HG03520 (cell line): ENCODE measurements around the gene FYN.
A peak's percentile ranks its signal among the peaks of the same experiment; 100 is the strongest.

Source experiments
- ATAC-seq: cut with Tn5 transposase; IDR thresholded peaks from one replicate; pipeline ENCODE4 v1.9.1; 2021; ENCODE audit warnings: mild to moderate bottlenecking, moderate library complexity; ENCODE audit not compliant: unreplicated experiment

FYN gene

GRCh38 chr6:111854683-111855082, 18.6 kb downstream of the FYN start:
- no peak for ATAC-seq

- ATAC-seq: no peak
Measured at GRCh38 chr6:111852725-111853124, 20.5 kb downstream of the FYN start.

GRCh38 chr6:111850295-111850937, 22.8 kb downstream of the FYN start:
- ATAC-seq: peak; percentile 49

GRCh38 chr6:111849298-111849697, 24.0 kb downstream of the FYN start:
- no peak for ATAC-seq

- no peak for ATAC-seq
Measured at GRCh38 chr6:111848262-111848812, 24.9 kb downstream of the FYN start.

GRCh38 chr6:111846492-111847409, 26.5 kb downstream of the FYN start:
- ATAC-seq: no peak

GRCh38 chr6:111846066-111846465, 27.2 kb downstream of the FYN start:
- ATAC-seq: no peak

- peak; percentile 57 for ATAC-seq
Measured at GRCh38 chr6:111845441-111845871, 27.8 kb downstream of the FYN start.

- ATAC-seq: no peak
Measured at GRCh38 chr6:111844921-111845320, 28.3 kb downstream of the FYN start.

GRCh38 chr6:111844376-111844775, 28.9 kb downstream of the FYN start:
- peak; percentile 54 for ATAC-seq

GRCh38 chr6:111843347-111844147, 29.7 kb downstream of the FYN start:
- ATAC-seq: no peak

GRCh38 chr6:111842891-111843290, 30.4 kb downstream of the FYN start:
- ATAC-seq: no peak

- no peak for ATAC-seq
Measured at GRCh38 chr6:111842271-111842822, 30.9 kb downstream of the FYN start.

- ATAC-seq: no peak
Measured at GRCh38 chr6:111841822-111842221, 31.4 kb downstream of the FYN start.

- ATAC-seq: no peak
Measured at GRCh38 chr6:111840803-111841202, 32.4 kb downstream of the FYN start.

- ATAC-seq: peak; percentile 30
Measured at GRCh38 chr6:111838749-111839484, 34.3 kb downstream of the FYN start.

GRCh38 chr6:111837641-111838500, 35.4 kb downstream of the FYN start:
- peak; percentile 79 for ATAC-seq

GRCh38 chr6:111837007-111837406, 36.2 kb downstream of the FYN start:
- ATAC-seq: no peak

GRCh38 chr6:111835807-111836206, 37.4 kb downstream of the FYN start:
- ATAC-seq: no peak
